DMS53 treated with DMSO at 0.1 percent for 48 hours (cell line): Measurements from ENCODE around the gene BCCIP.

Experiments
- DNase-seq: peaks from one replicate; lab custom pipeline; 2025; ENCODE audit not compliant: unreplicated experiment; lab: John Stamatoyannopoulos, UW

Gene BCCIP

DNA sequence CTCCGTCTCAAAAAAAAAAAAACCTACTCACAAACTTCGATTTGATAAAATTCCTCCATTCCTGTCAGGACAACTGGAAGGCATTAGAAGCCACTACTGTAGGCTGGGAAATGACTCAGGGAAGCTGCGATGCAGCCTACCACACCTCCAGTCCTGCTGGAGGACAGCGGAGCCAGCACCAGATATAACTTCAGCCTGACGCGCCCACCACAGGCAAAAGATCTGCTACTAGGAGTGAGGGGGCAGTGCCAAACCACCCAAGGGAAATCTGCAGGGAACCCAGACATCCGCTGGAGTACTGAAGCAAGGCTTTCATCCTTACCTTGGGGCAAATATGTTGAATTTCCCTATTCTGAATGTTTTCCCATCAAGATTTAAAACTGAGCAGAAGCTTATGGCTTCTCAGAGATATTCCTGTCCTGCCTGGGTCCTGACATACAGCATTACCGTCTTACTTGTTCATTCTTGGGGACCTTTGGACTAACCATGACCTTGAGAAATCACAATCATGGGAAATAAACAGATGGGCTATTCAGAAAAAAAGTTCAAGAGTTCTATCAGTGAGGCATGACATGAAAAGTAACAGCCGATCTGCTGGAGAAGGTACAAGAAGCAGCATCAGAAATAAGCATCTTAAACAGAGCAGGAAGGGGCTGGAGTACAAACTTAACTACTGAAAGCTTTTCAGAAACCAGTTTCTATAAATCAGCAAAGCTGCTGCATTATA is 20.4 kb downstream of the BCCIP start:
- no peak for DNase-seq

DNA sequence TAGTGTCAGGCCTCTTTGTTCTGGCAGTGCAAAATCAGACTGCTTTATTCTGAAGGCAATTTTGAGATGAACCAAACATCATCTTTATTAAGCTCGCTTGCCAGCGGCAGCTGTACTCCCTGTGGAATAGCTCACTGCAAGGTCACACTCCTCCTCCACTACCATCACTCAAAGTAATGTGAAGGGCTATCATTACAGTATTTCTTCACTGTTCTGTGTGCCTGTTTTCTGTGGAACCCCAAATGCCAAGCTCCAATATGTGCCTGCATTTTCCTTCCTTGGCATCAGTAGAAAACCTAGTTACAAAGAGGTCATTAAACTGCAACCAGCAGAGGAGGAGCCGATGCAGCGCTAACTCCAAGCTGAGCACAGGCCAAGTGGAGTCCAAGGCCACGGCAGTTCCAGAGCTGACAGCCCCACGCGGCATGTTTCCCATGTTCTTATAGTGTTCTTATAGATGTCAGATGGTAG is 21.4 kb downstream of the BCCIP start:
- DNase-seq: no peak

DNA sequence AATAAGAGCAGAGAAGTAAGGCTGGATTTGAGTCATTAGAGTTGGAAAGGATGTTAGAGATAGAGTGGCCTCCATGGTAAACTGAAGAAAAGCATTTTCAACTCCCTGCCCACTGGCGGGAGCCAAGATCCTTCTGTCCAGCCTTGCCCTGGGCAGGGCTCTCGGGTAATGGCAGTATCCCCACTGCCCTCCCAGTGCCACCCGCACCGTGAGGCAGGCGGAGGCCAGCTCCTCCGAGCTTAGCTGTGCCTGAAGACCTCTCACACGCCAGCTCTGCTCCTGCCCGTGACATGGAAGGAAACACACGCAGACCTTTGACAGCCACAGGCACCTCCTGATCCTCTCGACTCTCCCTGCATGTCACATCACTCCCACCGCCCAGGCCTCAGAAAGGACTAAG is 22.3 kb downstream of the BCCIP start:
- DNase-seq: no peak

DNA sequence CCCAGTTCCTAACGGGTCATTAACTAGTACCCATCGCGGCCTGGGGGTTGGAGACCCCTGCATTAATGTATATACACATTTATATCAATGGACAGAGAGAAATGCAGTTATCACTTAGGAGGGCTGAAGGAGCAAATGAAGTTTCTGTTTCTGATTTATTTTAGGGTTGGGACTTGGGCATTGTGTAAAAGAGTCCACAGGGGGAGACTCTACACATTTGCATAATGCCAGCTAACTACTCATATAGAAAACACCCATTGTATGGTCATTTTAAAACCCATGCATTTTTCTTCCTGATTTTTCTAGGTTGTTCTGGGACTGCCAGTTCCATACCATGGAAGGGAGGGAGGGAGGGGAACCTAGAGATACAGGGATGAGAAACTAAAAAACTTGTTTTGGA is 23.5 kb downstream of the BCCIP start:
- DNase-seq: no peak

DNA sequence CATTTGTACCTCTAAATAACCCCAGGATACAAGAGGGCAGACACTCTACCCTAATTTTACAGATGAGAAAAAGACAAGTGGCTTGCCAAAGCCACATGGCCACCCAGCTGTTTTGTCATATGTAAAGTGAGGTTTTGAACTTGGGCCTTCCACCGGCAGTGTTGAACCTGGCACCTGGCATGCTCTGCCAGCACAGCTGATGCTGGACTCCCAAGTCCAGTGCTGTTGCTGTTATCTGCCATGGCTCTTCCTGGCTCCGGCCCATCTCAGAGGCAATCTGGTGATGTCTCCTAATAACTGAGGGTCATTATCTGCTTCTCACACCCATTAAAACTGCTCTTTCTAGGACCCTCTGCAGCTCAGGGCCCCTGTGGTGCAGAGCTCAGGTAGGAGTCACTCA is 25.0 kb downstream of the BCCIP start:
- DNase-seq: no peak

DNA sequence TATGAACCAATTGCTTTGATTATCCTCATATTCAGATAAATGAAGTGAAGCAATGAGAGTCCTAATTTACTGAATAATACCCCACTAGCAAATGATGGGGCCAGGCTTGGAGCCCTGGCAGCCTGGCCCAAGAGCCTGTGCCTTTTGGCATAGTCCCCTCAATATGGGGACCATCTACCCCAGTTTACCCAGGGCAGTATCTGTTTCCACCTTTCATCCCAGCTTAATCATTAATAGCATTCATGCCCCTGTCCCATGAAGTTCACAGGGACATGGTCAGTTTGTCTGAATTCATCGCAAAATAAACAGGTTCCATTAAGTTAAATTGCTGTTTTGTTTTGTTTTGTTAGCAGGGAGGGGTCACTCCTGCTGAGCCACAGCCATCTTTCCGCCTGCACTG is 25.5 kb downstream of the BCCIP start:
- DNase-seq: no peak

DNA sequence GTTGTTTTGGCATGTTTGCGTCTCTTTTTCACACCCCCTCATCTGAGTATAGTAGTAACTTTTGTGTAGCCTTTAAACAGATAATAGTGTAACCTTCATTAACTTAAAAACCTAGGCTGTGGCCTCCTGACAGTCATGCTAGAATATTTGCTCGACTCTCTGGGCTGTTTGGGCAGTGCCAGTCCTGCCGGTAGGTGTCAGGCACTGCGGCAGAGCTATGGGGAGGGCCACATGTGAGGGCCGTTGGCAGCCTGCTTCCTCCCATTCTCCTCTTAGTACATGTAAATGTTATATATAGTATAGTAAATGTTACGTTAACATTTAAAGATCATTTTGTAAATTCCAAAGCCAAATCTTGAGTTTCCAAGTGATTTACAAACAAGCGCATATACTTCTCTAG is 26.1 kb downstream of the BCCIP start:
- DNase-seq: no peak

DNA sequence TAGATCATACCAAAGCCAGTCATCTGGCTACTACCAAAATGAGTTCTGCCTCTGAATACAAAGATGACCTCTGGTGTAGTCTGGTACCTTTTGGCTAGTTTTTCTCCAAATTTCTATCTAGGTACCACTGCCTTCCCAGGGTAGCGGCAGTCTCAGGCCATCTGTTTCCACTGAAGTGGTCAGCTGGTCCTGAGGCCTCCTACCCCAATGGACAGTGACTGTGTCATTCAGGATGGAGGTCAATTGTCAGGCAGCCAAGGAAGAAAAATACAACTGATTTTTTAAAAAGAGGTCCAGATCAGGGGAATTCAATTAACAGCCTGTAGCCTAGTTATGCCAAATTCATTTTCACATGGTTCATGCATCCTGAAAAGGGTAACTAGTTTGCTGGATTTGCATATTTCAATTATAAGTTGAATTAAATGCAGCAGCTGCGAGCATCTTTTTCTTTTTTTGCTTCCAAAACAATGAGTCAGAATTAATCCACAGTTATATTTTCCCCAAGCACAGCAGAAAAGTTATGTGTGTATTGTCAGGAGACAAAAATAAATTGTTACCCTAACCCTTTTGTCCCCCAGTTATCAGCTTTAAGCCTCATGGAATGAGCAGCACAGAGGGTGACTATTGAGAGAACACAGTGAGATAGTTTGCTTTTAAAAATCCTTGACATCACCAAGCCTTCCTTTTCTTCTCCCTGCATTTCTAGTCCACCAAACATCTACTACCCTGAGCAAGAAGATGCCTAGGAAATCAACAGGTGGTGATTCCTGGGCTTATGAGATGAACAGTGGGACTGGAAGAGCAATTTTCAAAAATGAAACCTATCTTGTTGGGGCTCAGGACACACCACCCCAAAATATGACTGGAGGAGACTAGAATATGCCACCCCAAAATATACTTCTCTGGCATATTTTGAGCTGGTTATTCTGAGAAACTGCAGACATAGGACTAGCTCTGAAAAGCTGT is 27.7 kb downstream of the BCCIP start:
- DNase-seq: no peak

DNA sequence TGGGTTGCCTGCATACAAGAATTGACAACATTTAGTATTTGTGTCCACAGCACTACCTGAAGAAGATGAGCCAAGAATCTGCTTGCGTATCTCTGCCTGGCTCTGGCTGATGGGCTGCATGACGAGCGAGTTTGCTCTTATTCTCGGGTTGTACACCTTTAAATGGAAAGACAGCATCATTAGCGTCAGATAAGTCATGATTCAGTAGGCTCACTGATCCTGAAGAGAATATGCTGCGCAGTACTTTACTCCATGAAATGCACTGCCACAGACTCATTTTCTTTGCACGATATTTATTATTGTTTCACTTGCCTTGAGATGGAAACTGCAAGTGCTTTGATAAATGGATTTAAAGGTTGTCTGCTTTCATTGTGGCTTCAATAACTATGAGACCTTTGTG is 29.1 kb downstream of the BCCIP start:
- DNase-seq: no peak

DNA sequence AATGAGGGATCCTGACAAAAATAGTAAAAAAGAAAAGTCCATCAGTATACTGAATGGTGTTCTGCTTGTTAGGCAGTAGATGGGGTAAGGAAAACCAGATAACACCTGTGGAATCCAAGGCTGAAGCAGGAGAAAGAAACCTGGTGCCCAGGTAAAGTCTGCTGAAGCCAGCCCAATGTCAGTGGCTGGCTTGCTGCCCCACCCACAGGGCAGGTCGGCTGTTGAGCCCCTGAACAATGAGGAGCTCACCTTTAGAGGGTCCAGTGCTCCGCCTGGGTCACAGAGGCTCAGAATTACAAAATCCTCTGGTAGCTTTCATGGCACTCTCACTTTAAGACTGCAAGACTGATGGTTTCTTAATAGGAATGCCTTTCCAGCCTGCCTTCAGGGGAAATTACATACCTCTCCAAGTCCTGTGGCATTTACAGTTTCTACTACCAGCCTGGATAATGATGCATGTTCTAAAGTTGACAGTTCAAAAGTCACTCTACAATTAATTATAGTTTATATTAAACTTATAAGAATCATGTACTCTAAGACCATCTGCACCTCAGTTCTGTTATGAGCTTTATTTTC is 33.9 kb downstream of the BCCIP start:
- DNase-seq: no peak

DNA sequence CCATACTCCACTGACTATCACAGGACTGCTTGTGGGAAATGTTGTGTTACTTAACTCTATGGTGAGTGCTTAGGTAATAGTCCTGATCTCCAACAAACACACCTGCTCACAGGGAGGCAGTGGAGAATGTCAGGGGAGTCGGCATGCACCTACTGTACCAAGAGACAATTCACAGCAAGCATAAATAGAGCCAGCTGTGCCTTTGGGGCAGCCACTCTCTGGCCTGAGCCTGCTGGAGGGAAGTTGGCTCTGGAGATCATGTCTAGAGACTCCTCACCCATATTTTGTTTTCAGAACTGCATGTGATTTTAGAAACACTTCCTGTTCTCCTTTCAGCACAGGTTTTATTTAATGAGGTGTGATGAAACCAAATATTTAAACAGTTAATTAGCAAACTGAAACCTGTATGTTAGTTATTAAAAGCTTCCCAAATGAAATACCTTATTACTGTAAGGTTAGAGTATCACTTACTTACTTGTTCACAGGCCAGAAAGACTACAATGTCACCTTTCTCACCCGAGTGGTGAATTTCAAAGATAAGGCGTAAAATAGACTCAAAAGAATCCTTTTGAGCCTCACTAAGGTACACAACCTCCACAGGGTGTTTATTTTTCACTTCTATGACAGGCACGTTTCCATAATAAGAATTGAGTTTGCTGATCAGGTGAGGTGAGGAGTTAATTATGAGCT is 35.9 kb downstream of the BCCIP start:
- peak; percentile 75 for DNase-seq

DNA sequence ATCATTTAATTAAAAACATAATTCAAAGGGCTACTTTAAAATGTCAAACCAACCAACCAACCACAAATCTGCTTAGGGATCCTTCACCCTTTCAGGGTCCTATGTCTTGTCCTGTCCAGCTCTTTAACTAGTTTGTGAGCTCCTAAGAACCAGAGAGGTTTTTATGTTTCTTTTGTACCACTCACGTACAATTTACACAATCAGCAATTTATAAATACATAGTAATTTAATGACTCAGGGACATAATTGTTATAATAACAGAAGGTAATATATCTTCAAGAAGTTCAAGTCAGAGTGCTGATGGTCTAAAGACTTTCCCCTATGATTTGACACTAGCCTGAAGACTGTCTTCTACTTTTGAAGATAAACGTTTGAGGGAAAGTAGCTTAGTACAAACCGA is 41.8 kb downstream of the BCCIP start:
- no peak for DNase-seq

DNA sequence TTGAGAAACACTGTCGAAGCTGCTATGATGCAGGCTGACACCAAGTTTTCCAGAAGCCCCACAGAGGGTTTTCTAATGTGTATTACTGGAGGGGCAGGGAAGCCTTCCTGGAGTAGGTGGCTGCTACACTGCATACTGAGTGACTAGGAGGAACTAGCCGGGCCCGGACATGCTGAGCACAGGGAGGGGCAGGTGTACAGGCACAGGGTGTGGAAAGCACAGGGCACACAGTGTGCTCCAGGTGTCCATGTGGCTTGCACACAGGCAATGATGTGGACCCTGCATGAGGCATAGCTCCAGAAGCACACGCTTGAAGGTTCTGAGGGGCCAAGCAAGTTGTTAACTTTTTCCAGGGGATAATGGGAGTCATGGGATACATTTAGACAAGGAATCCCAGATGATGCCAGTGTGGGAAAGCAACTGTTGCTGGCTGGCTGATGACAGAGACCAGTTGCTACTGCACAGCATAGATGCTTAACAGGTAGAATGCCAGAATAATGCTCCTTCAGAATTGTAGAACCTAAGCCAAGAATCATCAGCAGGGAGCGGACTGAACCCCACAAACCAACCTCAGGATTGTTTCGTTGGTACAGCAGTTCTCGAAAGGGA is 43.2 kb downstream of the BCCIP start:
- DNase-seq: no peak

DNA sequence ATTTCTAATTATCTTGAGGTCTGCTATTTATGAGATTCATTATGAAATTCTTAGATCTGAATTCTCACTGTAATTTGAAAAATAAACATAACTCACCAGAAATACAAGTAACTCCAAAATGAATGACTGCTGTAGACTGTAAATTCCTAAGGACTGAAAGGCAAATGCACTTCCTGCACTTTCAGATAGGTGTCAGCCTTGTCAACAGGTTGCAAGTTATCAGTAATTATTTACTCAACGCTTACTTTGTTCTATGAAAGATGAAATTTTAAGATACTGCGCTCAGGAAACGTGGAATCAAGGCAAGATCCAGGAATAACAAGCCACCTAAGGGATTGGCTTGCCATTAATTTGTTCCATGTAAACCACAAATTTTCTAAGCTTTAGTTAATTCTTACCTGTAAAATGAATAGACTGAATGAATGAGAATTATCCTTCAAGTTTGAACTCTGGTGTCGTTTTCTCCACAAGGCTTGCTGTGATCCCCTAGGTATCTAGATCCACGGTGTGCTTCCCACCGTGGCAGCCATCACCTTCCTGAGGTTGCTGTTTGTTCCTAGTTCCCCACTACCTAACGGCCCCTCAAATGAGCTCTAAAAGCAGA is 45.1 kb downstream of the BCCIP start:
- peak; percentile 57 for DNase-seq

DNA sequence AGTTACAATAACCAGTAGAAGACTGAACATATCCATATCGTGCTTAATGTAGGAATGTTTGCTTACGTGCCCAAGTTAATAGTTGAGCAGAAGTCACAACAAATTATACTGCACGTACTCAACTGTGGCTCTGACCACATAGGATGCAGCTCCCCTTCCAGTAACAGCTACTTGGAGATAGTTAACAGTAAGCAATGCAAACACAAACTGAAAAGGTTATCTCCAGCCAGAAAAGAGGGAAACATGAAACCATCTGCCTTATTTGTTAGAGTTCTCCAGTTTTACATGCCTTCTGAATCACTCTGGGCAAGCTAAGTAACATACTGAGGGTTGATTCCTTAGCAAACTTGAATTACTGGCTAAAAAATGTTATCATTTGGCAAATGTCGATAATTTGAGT is 48.0 kb downstream of the BCCIP start:
- peak; percentile 30 for DNase-seq

DNA sequence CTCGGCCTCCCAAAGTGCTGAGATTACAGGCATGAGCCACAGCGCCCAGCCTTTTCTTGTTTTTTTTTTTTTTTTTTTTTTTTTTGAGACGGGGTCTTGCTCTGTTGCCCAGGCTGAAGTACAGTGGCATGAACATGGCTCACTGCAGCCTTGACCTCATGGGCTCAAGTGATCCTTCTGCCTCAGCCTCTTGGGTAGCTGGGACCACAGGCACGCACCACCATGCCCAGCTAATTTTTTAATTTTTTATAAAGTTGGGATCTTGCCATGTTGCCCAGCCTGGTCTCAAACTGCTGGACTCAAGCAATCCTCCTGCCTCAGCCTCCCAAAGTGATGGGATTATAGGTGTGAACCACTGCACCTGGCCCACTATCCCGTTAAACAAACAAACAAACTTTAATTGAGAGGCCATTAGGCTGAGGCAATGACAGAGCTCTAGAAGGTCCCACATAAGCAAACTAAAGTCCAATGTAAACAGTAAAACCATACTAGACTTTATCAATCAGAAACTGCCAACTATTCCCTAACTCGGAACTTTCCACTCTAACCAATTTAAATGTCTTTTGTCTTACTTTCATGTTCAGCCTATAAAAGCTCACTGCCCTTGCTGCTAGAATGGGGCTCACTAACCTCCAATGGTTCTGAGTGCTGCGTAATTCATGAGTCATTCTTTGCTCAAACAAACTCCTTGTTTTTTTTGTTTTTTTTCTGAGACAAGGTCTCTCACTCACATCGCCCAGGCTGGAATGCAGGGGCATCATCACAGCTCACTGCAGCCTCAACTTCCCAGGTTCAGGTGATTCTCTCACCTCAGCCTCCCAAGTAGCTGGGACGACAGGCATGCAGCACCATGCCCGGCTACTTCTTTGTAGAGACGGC is 55.9 kb downstream of the BCCIP start:
- peak; percentile 93 for DNase-seq

DNA sequence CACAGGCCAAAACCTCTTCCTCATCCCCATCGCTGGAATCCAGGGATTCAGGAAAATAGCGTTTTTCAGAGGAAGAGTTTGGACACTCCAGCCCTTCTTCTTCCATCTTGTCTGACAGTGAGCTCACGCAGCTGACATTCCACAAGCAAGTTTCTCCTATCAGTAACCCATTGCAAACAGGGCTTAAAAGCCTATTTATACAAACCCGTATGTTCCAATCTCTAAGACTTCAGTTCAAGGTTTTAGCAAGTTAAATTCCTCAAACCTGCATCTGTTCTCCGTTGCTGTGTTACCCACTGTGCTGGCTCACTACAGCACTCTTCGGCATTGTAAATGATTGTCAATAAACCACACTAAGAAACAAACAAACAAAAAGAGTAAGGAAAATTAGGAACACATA is 57.4 kb downstream of the BCCIP start:
- DNase-seq: no peak

DNA sequence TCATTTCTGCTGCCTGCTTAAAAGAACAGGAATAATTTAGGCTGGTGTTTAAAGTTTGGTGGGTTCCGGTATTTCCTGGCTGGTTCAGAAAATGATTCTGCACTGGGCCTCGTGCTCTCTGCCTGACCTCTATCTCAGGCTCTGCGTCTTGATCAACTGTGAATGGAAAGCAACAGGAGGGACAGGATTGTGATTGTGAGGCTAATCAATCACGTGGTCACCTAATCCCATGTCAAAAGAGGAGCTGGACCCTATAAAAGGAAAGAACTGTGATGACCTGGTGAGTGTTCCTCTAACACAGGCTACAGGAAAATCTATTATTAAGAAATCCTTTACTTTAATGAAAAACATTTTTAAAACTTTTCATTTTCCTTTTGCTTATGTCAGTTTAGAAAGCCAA is 57.8 kb downstream of the BCCIP start, which contains the start of gene DHX32:
Gene DHX32, minus strand, starts transcription at position 101 of the 400 bp plus-strand sequence. CDS start 468 bp downstream, outside the sequence.
- DNase-seq: no peak

DNA sequence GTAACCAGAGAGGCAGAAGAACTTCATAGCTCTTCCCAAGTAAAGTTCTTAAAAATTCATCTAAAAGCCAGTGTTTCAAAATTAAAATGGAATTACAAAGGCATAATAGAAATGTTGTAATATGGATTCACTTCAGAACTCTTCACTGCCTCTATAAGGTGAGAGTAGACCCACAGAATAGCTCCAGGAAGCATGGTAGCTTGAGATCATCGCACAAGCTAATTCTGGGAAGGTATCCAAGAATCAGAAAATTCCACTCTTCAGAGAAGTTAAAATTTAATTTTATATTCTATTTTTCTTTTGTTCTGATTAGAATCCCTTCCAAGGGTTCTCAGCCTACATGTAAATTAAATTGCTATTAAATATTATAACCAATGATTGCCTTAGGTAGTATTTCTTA is 59.2 kb downstream of the BCCIP start:
- DNase-seq: no peak
